B cell (primary cell): Measurements from ENCODE around the gene VSIG10L2. TPM values are rescaled to one million over a fixed set of nuclear protein-coding genes. Genes with fewer than 3 reads are reported as not detected.

Experiments used
- ATAC-seq: fragments of 200-7000 bp; cut with Tn5 transposase; one replicate; pipeline ENCODE4 v1.10.0; 2021; ENCODE audit warnings: low read depth, mild to moderate bottlenecking, moderate number of reproducible peaks, moderate library complexity
- CTCF ChIA-PET: fragments of 350-600 bp; sonication (Branson Sonifier 250); formaldehyde crosslinking; loops from one replicate; lab custom pipeline; 2021; ENCODE audit warnings: antibody characterized with exemption, inconsistent platforms; lab: Charles Lee
- POLR2A ChIA-PET: fragments of 350-600 bp; sonication (Branson Sonifier 250); formaldehyde crosslinking; loops from one replicate; lab custom pipeline; 2021; ENCODE audit warnings: antibody characterized with exemption; lab: Charles Lee
- DNase-seq: peaks from one replicate; pipeline ENCODE4 v3.0.0; 2013
- H2AFZ ChIP-seq: 2 replicates; pipeline ENCODE4 v1.6.1; 2012; ENCODE audit warnings: mild to moderate bottlenecking, low read depth, low read length; ENCODE audit not compliant: insufficient read depth, poor library complexity, severe bottlenecking
- H3K27ac ChIP-seq, 2 donors: 1 replicate in 1 of 2; 2 replicates in 1 of 2; pipeline ENCODE4 v1.5.1; 2012 to 2013; ENCODE audit warnings: low read length in 2 of 2, mild to moderate bottlenecking in 2 of 2, moderate library complexity in 1 of 2
- H3K27me3 ChIP-seq, 4 experiments: fragments of 200-600 bp in 1 of 4; sonication (generic) in 1 of 4; replicated peaks in 1 of 4; 1 replicate in 2 of 4; 2 replicates in 2 of 4; pipeline versions ENCODE4 v1.6.1 to v1.7.0; 2013 to 2016; ENCODE audit warnings: low read length in 3 of 4, mild to moderate bottlenecking in 2 of 4, mixed read lengths in 1 of 4, moderate library complexity in 1 of 4; ENCODE audit not compliant: insufficient read depth in 4 of 4, control insufficient read depth in 3 of 4; ENCODE audit errors: control extremely low read depth in 1 of 4
- H3K36me3 ChIP-seq, 2 experiments: replicated peaks in 1 of 2; 1 replicate in 1 of 2; 2 replicates in 1 of 2; pipeline versions ENCODE4 v1.6.1 to v1.7.1; 2013; ENCODE audit warnings: low read length in 1 of 2; ENCODE audit not compliant: insufficient read depth in 2 of 2, control insufficient read depth in 1 of 2; ENCODE audit errors: control extremely low read depth in 1 of 2, extremely low read depth in 1 of 2
- H3K4me1 ChIP-seq, 2 donors: fragments of 200-600 bp in 1 of 2; sonication (generic) in 1 of 2; 1 replicate in 1 of 2; 2 replicates in 1 of 2; pipeline versions ENCODE4 v1.5.1 to v1.6.1; 2013 to 2017; ENCODE audit warnings: low read length in 2 of 2; ENCODE audit not compliant: control insufficient read depth in 2 of 2, insufficient read depth in 2 of 2
- H3K4me2 ChIP-seq: replicated peaks from 2 replicates; pipeline ENCODE3; 2012; ENCODE audit warnings: mild to moderate bottlenecking, low read depth, low read length; ENCODE audit not compliant: poor library complexity, severe bottlenecking
- H3K4me3 ChIP-seq, 5 experiments: fragments of 200-600 bp in 1 of 5; sonication (generic) in 1 of 5; 1 replicate in 3 of 5; 2 replicates in 2 of 5; pipeline versions ENCODE4 v1.5.1 to v1.7.0; 2011 to 2016; ENCODE audit warnings: low read length in 4 of 5, mild to moderate bottlenecking in 4 of 5, low read depth in 2 of 5, control low read depth in 1 of 5, moderate library complexity in 1 of 5; ENCODE audit not compliant: insufficient read depth in 1 of 5; ENCODE audit errors: control extremely low read depth in 1 of 5, extremely low read depth in 1 of 5
- H3K79me2 ChIP-seq: fragments of 200-600 bp; sonication (generic); one replicate; pipeline ENCODE4 v1.6.0; 2016; ENCODE audit warnings: low read length; ENCODE audit not compliant: control insufficient read depth, insufficient read depth
- H3K9ac ChIP-seq: fragments of 200-600 bp; sonication (generic); 2 replicates; pipeline ENCODE4 v1.6.1; 2017; ENCODE audit warnings: mild to moderate bottlenecking, low read length, moderate library complexity
- H3K9me3 ChIP-seq, 3 donors: one replicate each; pipeline versions ENCODE4 v1.6.1 to v1.7.1; 2013; ENCODE audit warnings: low read length in 2 of 3; ENCODE audit not compliant: control insufficient read depth in 2 of 3, insufficient read depth in 1 of 3; ENCODE audit errors: control extremely low read depth in 1 of 3
- H4K20me1 ChIP-seq: 2 replicates; pipeline ENCODE4 v1.6.0; 2012; ENCODE audit warnings: mild to moderate bottlenecking, low read length; ENCODE audit not compliant: insufficient read depth, control insufficient read depth, poor library complexity, severe bottlenecking
- H3K27ac Mint-ChIP-seq: one replicate; pipeline ENCODE4 v1.8.0; 2021; ENCODE audit warnings: mixed read lengths
- H3K27me3 Mint-ChIP-seq: one replicate; pipeline ENCODE4 v1.8.0; 2021; ENCODE audit warnings: mixed read lengths
- H3K4me1 Mint-ChIP-seq: one replicate; pipeline ENCODE4 v1.8.0; 2021; ENCODE audit warnings: mixed read lengths
- H3K4me3 Mint-ChIP-seq: one replicate; pipeline ENCODE4 v1.8.0; 2021; ENCODE audit warnings: mixed read lengths
- H3K9me3 Mint-ChIP-seq: one replicate; pipeline ENCODE4 v1.8.0; 2022; ENCODE audit warnings: mixed read lengths; ENCODE audit not compliant: insufficient read depth
- CTCF ChIP-seq: fragments of 200-600 bp; IDR thresholded peaks from one replicate; pipeline ENCODE4 v1.8.0; 2022; ENCODE audit warnings: antibody characterized with exemption, mild to moderate bottlenecking
- EZH2 ChIP-seq: IDR thresholded peaks from 2 replicates; pipeline ENCODE4 v1.6.1; 2012; ENCODE audit warnings: borderline replicate concordance, low read depth, mild to moderate bottlenecking, moderate library complexity, low read length; ENCODE audit not compliant: insufficient read depth, poor library complexity, severe bottlenecking
- WGBS: methylation state at CpG from one replicate; pipeline ENCODE4 v1.1.5; 2013; ENCODE audit warnings: missing lambda C conversion rate; ENCODE audit not compliant: insufficient coverage; 5-methylcytosine and 5-hydroxymethylcytosine counted together
- intact Hi-C: fragments of 100-400 bp; cut with micrococcal nuclease; formaldehyde crosslinking; loops from one replicate; pipeline ENCODE4 v1.10.0; 2022
- polyA plus RNA-seq: library from polyadenylated mRNA; depleted of rRNA; stranded (reverse); fragments of >200 nt; gene quantifications from 2 replicates; pipeline ENCODE4 v1.2.3, GENCODE V29; 2012
- total RNA-seq, 2 donors: library from RNA; stranded (reverse); fragments of 120-200 nt in 1 of 2; gene quantifications; 1 replicate in 1 of 2; 2 replicates in 1 of 2; pipeline versions ENCODE4 v1.2.3 to v1.2.4, GENCODE V29; 2013 to 2022

VSIG10L2 gene
- total and polyA plus RNA-seq, 2 donors (not counting 1 experiment from before 2014, with no cell fraction given): not detected

- H3K4me2 ChIP-seq: no peak overlapping the region
- no peaks in the 10 kb centered on the region for H4K20me1 ChIP-seq
- Mint-ChIP-seq H3K4me1 (peaks cover 2% of the 10 kb centered on the region), H3K27me3 (peaks cover 41% of the 10 kb centered on the region), H3K27ac (no peak overlapping the region), H3K4me3 (no peak overlapping the region), H3K9me3 (no peaks in the 10 kb centered on the region)
- no peaks in the 10 kb centered on the region for H3K4me1 ChIP-seq
- no peak overlapping the region for H3K9ac ChIP-seq
- no peaks in the 10 kb centered on the region for H3K79me2 ChIP-seq
- no peak for DNase-seq
- TF ChIP-seq EZH2 (no peak), CTCF (no peak)
- 93% methylated on average over 6 of the region's 9 CpGs for WGBS
- H3K9me3 ChIP-seq: no peaks in the 10 kb centered on the region
- peaks cover 0 to 14% (median 2%) of the 10 kb centered on the region in 4 experiments for H3K27me3 ChIP-seq
- ATAC-seq: no peak
- ChIA-PET POLR2A (no interaction called here), CTCF (interaction anchor here (0.8 to 1.6 kb wide), 2 partner anchors 13 to 273 kb away, joined by 3 to 8 read pairs; no protein-coding TSS in a partner anchor)
- H3K27ac ChIP-seq: no peak overlapping the region
- no peak overlapping the region for H2AFZ ChIP-seq
- H3K36me3 ChIP-seq: no peaks in the 10 kb centered on the region
- intact Hi-C loops: no loop called here
- no peak overlapping the region for H3K4me3 ChIP-seq
These were observed 24.8 kb upstream of the VSIG10L2 start for GRCh38 chr11:125921042-125921441.

GRCh38 chr11:125922156-125922555 lies 23.7 kb upstream of the VSIG10L2 start:
- Histone ChIP-seq H3K27me3 (peaks cover 0 to 11% (median 2%) of the 10 kb centered on the region in 4 experiments), H3K36me3 (no peaks in the 10 kb centered on the region), H3K4me3 (no peak overlapping the region), H3K9ac (no peak overlapping the region), H3K79me2 (no peaks in the 10 kb centered on the region), H3K4me2 (no peak overlapping the region), H3K9me3 (no peaks in the 10 kb centered on the region), H4K20me1 (no peaks in the 10 kb centered on the region), H2AFZ (no peak overlapping the region), H3K27ac (no peak overlapping the region), H3K4me1 (no peaks in the 10 kb centered on the region)
- H3K4me1 Mint-ChIP-seq: peaks cover 2% of the 10 kb centered on the region
- CTCF ChIA-PET: interaction anchor here (1.6 kb wide), 1 partner anchor 272 kb away, joined by 8 read pairs; no protein-coding TSS in a partner anchor
- 96% methylated on average over 2 of the region's 3 CpGs for WGBS
- no peak for DNase-seq
- TF ChIP-seq EZH2: no peak
- no peak for TF ChIP-seq CTCF
- H3K4me3 Mint-ChIP-seq: no peak overlapping the region
- H3K27me3 Mint-ChIP-seq: peaks cover 44% of the 10 kb centered on the region
- no peak overlapping the region for H3K27ac Mint-ChIP-seq
- POLR2A ChIA-PET: no interaction called here
- intact Hi-C loops: loop anchor here (2.0 kb wide), 1 partner anchor 559 kb away; no protein-coding TSS in a partner anchor
- ATAC-seq: no peak
- no peaks in the 10 kb centered on the region for H3K9me3 Mint-ChIP-seq
